Measurements from ENCODE around the gene RET. TPM values are rescaled to one million over a fixed set of nuclear protein-coding genes. Genes with fewer than 3 reads are reported as not detected.

The RET gene
- total and polyA plus RNA-seq, 2 donors, result 1.6 to 2.7 TPM

- Histone ChIP-seq H3K36me3 (ENCODE audit: insufficient read depth) (no peaks in the 10 kb centered on the region), H3K27ac (ENCODE audit: low read depth) (no peak overlapping the region), H3K4me3 (ENCODE audit: low read depth, low read length) (no peak overlapping the region), H3K4me1 (ENCODE audit: insufficient read depth) (no peaks in the 10 kb centered on the region)
- WGBS, result 42% methylated on average over 2 of the region's 2 CpGs
- DNase-seq (ENCODE audit: extremely low spot score), result no peak
Measured at GRCh38 chr10:43151371-43151770, 74.5 kb downstream of the RET start.

GRCh38 chr10:43153901-43154300 is 77.0 kb downstream of the RET start:
- Histone ChIP-seq H3K36me3 (ENCODE audit: insufficient read depth) (no peaks in the 10 kb centered on the region), H3K4me3 (ENCODE audit: low read depth, low read length) (no peak overlapping the region), H3K27ac (ENCODE audit: low read depth) (no peak overlapping the region), H3K4me1 (ENCODE audit: insufficient read depth) (no peaks in the 10 kb centered on the region)
- no peak for DNase-seq (ENCODE audit: extremely low spot score)
- 58% methylated on average over 2 of the region's 2 CpGs for WGBS

DNA sequence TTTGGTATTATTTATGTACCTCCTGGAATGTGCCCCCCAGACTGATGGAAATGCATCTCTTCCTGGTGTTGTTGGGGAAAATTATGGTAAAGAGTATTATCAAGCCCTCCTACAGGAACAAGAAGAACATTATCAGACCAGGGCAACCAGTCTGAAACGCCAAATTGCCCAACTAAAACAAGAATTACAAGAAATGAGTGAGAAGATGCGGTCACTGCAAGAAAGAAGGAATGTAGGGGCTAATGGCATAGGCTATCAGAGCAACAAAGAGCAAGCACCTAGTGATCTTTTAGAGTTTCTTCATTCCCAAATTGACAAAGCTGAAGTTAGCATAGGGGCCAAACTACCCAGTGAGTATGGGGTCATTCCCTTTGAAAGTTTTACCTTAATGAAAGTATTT is 78.4 kb downstream of the RET start:
- WGBS, result 93% methylated on average over 2 of the region's 2 CpGs
- no peaks in the 10 kb centered on the region for H3K4me1 ChIP-seq (ENCODE audit: insufficient read depth)
- H3K36me3 ChIP-seq (ENCODE audit: insufficient read depth), result no peaks in the 10 kb centered on the region
- no peak for DNase-seq (ENCODE audit: extremely low spot score)
- no peak overlapping the region for H3K4me3 ChIP-seq (ENCODE audit: low read depth, low read length)
- no peak overlapping the region for H3K27ac ChIP-seq (ENCODE audit: low read depth)

GRCh38 chr10:43155741-43156140 is 78.9 kb downstream of the RET start:
- Histone ChIP-seq H3K36me3 (ENCODE audit: insufficient read depth) (no peaks in the 10 kb centered on the region), H3K27ac (ENCODE audit: low read depth) (no peak overlapping the region), H3K4me1 (ENCODE audit: insufficient read depth) (no peaks in the 10 kb centered on the region), H3K4me3 (ENCODE audit: low read depth, low read length) (no peak overlapping the region)
- DNase-seq (ENCODE audit: extremely low spot score), result no peak
- 96% methylated on average over 1 of the region's 1 CpG for WGBS

GRCh38 chr10:43156590-43157341 is 79.9 kb downstream of the RET start:
- Histone ChIP-seq H3K36me3 (ENCODE audit: insufficient read depth) (no peaks in the 10 kb centered on the region), H3K27ac (ENCODE audit: low read depth) (no peak overlapping the region), H3K4me1 (ENCODE audit: insufficient read depth) (no peaks in the 10 kb centered on the region), H3K4me3 (ENCODE audit: low read depth, low read length) (no peak overlapping the region)
- WGBS, result 42% methylated on average over 9 of the region's 9 CpGs
- DNase-seq (ENCODE audit: extremely low spot score), result no peak

GRCh38 chr10:43158636-43159035 is 81.8 kb downstream of the RET start:
- no peak for DNase-seq (ENCODE audit: extremely low spot score)
- 95% methylated on average over 6 of the region's 6 CpGs for WGBS
- Histone ChIP-seq H3K27ac (ENCODE audit: low read depth) (no peak overlapping the region), H3K4me3 (ENCODE audit: low read depth, low read length) (no peak overlapping the region), H3K4me1 (ENCODE audit: insufficient read depth) (no peaks in the 10 kb centered on the region), H3K36me3 (ENCODE audit: insufficient read depth) (peaks cover 3% of the 10 kb centered on the region)

DNA sequence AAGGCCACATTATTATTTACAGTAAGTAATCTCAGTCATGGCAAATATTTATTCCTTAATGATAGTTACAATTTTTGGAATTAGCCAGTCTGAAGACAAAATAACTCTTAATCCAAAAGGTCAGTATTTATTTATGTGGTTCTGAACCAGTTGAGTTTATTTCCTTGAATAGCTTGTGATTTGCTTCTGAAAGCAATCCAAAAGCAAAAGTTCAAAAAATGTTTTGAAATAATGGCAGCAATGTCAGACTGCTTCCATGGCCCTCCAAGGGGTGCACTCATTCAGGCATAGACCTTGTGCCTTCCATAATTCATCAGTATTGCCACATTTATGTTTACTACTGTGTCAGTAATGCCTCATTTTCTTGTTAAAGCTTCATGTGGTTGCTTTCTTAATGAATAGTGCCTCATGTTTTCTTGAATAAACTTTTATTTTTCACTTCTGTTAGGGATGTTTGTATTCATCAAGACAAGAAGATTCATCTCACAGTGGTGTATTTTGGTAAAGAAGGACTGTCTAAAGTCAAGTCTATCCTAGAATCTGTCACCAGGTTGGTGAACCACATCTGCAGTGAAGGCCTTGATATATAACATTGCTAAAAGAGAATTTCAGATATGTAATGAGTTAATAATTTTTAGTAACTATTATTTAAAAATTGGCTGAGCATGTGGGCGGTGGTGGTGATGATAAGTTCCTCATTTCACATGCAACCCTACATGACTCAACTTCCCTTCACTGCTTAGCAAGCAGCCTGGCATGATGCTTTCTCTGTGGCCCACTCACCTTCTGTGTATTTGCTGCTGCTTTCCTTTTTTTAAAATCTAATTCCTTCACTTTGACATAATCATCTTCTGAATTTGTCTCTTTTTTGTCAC is 83.4 kb downstream of the RET start:
- Histone ChIP-seq H3K4me3 (ENCODE audit: low read depth, low read length) (no peak overlapping the region), H3K4me1 (ENCODE audit: insufficient read depth) (no peaks in the 10 kb centered on the region), H3K27ac (ENCODE audit: low read depth) (no peak overlapping the region), H3K36me3 (ENCODE audit: insufficient read depth) (peaks cover 3% of the 10 kb centered on the region)
- 66% methylated on average over 1 of the region's 1 CpG for WGBS
- no peak for DNase-seq (ENCODE audit: extremely low spot score)

DNA sequence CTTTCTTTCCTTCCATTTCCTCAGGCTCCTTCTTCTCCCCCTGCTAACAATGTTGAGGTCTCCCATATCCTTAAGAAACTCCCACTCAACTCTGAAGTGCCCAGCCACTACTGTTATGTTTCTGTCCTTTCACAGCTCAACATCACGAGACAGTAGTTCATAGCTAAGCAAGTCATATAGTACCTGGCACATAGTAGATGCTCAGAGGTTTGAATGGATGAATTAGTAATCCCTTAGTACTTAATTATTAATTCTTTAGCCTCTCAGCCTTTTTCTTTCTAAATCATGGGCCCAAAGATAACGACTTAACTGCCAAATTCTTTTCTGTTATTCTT is 84.0 kb downstream of the RET start:
- Histone ChIP-seq H3K36me3 (ENCODE audit: insufficient read depth) (peaks cover 3% of the 10 kb centered on the region), H3K27ac (ENCODE audit: low read depth) (no peak overlapping the region), H3K4me1 (ENCODE audit: insufficient read depth) (no peaks in the 10 kb centered on the region), H3K4me3 (ENCODE audit: low read depth, low read length) (no peak overlapping the region)
- WGBS, result 89% methylated on average over 2 of the region's 2 CpGs
- no peak for DNase-seq (ENCODE audit: extremely low spot score)

GRCh38 chr10:43162604-43163003 is 85.7 kb downstream of the RET start:
- no peak for DNase-seq (ENCODE audit: extremely low spot score)
- Histone ChIP-seq H3K4me1 (ENCODE audit: insufficient read depth) (no peaks in the 10 kb centered on the region), H3K4me3 (ENCODE audit: low read depth, low read length) (no peak overlapping the region), H3K36me3 (ENCODE audit: insufficient read depth) (peaks cover 4% of the 10 kb centered on the region), H3K27ac (ENCODE audit: low read depth) (no peak overlapping the region)
- WGBS, result 94% methylated on average over 1 of the region's 1 CpG

DNA sequence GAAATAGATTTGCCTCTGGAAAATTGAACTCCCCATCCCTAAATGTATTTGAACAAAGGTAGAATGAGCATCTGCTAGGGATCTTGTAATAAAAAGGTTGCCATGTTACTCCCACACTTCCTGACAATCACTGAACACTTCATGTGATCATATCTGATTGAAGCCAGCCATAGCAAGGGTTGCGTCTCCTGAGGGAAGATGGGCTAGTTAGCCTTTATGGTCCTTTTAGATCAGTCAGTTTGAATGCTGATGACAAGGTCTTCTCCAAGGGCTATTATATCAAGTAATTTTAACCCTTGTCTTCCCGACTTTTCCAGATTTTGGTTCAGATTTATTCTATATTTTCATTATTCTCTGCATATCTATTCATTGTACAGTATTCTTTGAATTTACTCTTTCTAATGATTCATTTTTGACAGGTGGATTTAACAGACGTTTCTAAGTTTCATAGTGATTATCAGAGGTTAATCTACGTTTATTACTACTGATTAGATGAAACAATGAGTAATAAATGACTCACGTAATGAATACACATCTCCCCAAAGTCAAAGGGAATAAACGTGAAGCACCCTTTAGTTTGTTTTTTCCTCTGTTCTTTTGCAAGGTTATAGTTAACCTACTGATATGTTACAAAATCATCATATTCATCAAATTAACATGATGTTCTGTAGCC is 89.5 kb downstream of the RET start:
- Histone ChIP-seq H3K36me3 (ENCODE audit: insufficient read depth) (peaks cover 4% of the 10 kb centered on the region), H3K4me1 (ENCODE audit: insufficient read depth) (no peaks in the 10 kb centered on the region), H3K4me3 (ENCODE audit: low read depth, low read length) (no peak overlapping the region), H3K27ac (ENCODE audit: low read depth) (no peak overlapping the region)
- 66% methylated on average over 6 of the region's 6 CpGs for WGBS
- no peak for DNase-seq (ENCODE audit: extremely low spot score)

DNA sequence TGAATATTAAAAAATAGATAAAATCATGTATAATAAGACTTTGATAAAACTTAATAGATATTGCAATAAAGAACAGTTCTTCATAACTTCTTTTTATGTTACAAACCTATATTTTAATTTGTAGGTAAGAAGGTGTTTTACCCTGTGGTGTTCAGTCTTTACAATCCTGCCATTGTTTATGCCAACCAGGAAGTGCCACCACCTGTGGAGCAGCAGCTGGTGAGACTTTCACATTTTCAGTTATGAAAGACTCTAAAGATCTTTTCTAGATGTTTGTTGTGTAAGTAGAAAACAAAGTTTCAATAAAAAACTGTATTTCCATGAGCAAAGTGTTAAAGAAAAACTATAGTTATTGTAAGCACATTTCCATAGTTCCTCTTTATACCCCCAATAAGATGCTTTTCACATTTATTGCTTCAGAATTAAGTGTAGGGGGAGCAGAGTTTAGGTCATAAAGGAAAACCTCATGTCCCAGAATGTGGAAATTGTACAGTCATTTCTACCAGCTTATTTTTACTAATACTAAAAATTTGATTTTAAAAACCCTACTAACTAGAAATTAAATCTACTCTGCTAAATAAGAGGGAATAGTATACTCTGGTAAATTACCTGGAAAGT is 90.1 kb downstream of the RET start:
- DNase-seq (ENCODE audit: extremely low spot score), result no peak
- no peak overlapping the region for H3K4me3 ChIP-seq (ENCODE audit: low read depth, low read length)
- peaks cover 4% of the 10 kb centered on the region for H3K36me3 ChIP-seq (ENCODE audit: insufficient read depth)
- no peak overlapping the region for H3K27ac ChIP-seq (ENCODE audit: low read depth)
- H3K4me1 ChIP-seq (ENCODE audit: insufficient read depth), result no peaks in the 10 kb centered on the region

GRCh38 chr10:43167498-43167889 is 90.6 kb downstream of the RET start:
- 97% methylated on average over 2 of the region's 2 CpGs for WGBS
- no peak for DNase-seq (ENCODE audit: extremely low spot score)
- Histone ChIP-seq H3K4me3 (ENCODE audit: low read depth, low read length) (no peak overlapping the region), H3K4me1 (ENCODE audit: insufficient read depth) (no peaks in the 10 kb centered on the region), H3K36me3 (ENCODE audit: insufficient read depth) (peaks cover 4% of the 10 kb centered on the region), H3K27ac (ENCODE audit: low read depth) (no peak overlapping the region)

- Histone ChIP-seq H3K4me3 (ENCODE audit: low read depth, low read length) (no peak overlapping the region), H3K27ac (ENCODE audit: low read depth) (no peak overlapping the region), H3K36me3 (ENCODE audit: insufficient read depth) (peaks cover 1% of the 10 kb centered on the region), H3K4me1 (ENCODE audit: insufficient read depth) (no peaks in the 10 kb centered on the region)
- DNase-seq (ENCODE audit: extremely low spot score), result no peak
- WGBS, result 80% methylated on average over 2 of the region's 2 CpGs
Measured at GRCh38 chr10:43170491-43170890, 93.6 kb downstream of the RET start.

All from urinary bladder (tissue), 4 donors.